Measurements from ENCODE around the gene SPNS1. TPM values are rescaled to one million over a fixed set of nuclear protein-coding genes. Genes with fewer than 3 reads are reported as not detected.

SPNS1 gene
- total and polyA plus RNA-seq, 4 experiments from 2014 or later, result 28.2 to 34.4 (median 30.7) TPM

DNA sequence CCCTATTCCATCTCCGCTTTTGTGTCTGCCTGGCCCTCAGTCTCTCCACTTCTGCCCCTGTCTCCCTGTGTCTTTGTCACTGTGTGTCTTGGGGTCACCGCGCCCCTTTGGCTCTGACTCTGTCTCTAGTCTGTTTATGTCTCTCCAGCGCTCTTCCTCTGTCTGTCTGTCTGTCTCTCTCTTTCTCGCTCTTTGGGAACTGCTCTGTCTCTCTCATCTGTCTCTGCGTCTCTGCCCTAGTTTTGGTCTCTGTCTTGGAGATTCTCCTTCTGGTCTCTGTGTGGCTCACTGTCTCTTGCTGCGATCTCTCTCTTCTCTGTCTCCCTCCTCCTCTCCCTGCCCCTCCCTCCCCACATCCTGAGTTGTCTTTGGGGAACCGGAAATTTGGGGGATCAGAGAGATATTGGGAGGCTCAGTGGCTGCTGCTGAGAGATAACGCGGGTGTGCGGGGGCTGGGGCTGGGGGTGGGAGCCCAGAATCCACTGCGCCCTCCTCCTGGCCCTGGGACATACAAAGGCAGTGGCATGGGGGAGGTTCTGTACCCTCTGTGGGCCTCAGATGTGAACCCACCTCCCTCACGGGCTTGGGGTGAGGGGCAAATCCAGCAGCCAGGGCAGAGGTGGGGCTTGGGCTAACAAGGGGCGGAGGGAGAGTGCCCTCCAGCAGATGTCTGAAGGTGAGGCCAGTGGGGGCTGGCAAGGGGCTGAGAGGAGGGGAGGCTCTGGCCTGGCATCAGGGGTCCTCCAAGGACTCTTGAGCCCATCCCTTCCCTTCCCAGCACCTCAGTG is 34.7 kb downstream of the SPNS1 start:
- ChIA-PET POLR2A (ENCODE audit: partially characterized antibody) (interaction anchor here (0.8 to 2.7 kb wide), 11 partner anchors 12 to 35 kb away, joined by 3 to 92 read pairs (median 11); partner anchors contain the start of genes LAT and SPNS1), CTCF (ENCODE audit: partially characterized antibody) (interaction anchor here (0.6 to 4.1 kb wide), 6 partner anchors 10 to 35 kb away, joined by 3 to 18 read pairs (median 6); partner anchors contain the start of genes LAT and SPNS1)
- Mint-ChIP-seq H3K9me3 (peaks cover 0 to 4% (median 0%) of the 10 kb centered on the region in 8 donors), H3K4me1 (peaks cover 36 to 75% (median 56%) of the 10 kb centered on the region in 4 donors), H3K36me3 (no peaks in the 10 kb centered on the region), H3K27ac (peak overlapping the region; percentile 83 to 99 (median 93)), H3K4me3 (peak overlapping the region; percentile 68 to 93 (median 78)), H3K27me3 (no peaks in the 10 kb centered on the region)
- Histone ChIP-seq H3K4me3 (ENCODE audit: low read length in 2 of 2) (peak overlapping the region; percentile 29 to 44), H3K36me3 (ENCODE audit: insufficient read depth, low read length) (no peaks in the 10 kb centered on the region), H3K27me3 (ENCODE audit: insufficient read depth, low read length) (no peaks in the 10 kb centered on the region), H3K27ac (ENCODE audit: low read depth, low read length) (peak overlapping the region; percentile 40), H3K9me3 (ENCODE audit: control insufficient read depth in 1 of 2, low read length in 2 of 2) (no peaks in the 10 kb centered on the region), H3K4me1 (ENCODE audit: insufficient read depth, low read length) (peaks cover 70% of the 10 kb centered on the region)
- no peak for DNase-seq
- intact Hi-C loops (cut with micrococcal nuclease), result no loop called here

- Mint-ChIP-seq H3K9me3 (peaks cover 0 to 4% (median 0%) of the 10 kb centered on the region in 8 donors), H3K27me3 (no peaks in the 10 kb centered on the region), H3K27ac (peak overlapping the region; percentile 83 to 99 (median 93)), H3K4me1 (peaks cover 38 to 79% (median 59%) of the 10 kb centered on the region in 4 donors), H3K36me3 (no peaks in the 10 kb centered on the region), H3K4me3 (peak overlapping the region in 4 of 8 donors; percentile 68 to 93 (median 77))
- peak overlapping the region; percentile 40 for H3K27ac ChIP-seq (ENCODE audit: low read depth, low read length)
- H3K36me3 ChIP-seq (ENCODE audit: insufficient read depth, low read length), result no peaks in the 10 kb centered on the region
- intact Hi-C loops (cut with micrococcal nuclease), result no loop called here
- no peak overlapping the region for H3K4me3 ChIP-seq (ENCODE audit: low read length in 2 of 2)
- POLR2A ChIA-PET (ENCODE audit: partially characterized antibody), result interaction anchor here (0.8 to 2.6 kb wide), 6 partner anchors 11 to 36 kb away, joined by 3 to 23 read pairs (median 6); partner anchors contain the start of gene LAT
- no peak for DNase-seq
- CTCF ChIA-PET (ENCODE audit: partially characterized antibody), result interaction anchor here (1.9 to 2.5 kb wide), 2 partner anchors 32 to 36 kb away, joined by 8 to 13 read pairs; partner anchors contain the start of gene SPNS1
- peaks cover 76% of the 10 kb centered on the region for H3K4me1 ChIP-seq (ENCODE audit: insufficient read depth, low read length)
- H3K9me3 ChIP-seq (ENCODE audit: control insufficient read depth in 1 of 2, low read length in 2 of 2), result no peaks in the 10 kb centered on the region
- no peaks in the 10 kb centered on the region for H3K27me3 ChIP-seq (ENCODE audit: insufficient read depth, low read length)
These were observed 35.2 kb downstream of the SPNS1 start for GRCh38 chr16:29009838-29010166.

DNA sequence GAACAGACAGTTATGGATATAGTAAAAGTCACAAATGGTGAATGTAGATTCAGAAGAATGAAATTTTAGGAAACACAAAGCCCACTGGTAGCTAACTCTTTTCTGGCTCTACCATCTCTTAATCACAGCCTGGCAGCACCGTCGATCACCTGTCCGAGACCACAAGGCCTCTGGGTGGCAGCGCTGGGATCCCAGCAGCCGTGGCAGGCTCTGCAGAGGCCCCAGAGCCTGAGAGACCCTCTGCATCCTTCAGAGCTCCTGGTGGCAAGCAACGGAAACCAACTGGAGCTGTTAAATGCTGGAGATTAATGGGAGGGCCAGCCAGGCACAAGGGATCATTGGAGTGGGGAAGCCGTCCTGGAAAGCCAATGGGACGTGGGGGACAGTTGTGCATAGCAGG is 36.5 kb downstream of the SPNS1 start:
- H3K27me3 Mint-ChIP-seq, result no peaks in the 10 kb centered on the region
- Histone ChIP-seq H3K4me1 (ENCODE audit: insufficient read depth, low read length) (peaks cover 76% of the 10 kb centered on the region), H3K9me3 (ENCODE audit: control insufficient read depth in 1 of 2, low read length in 2 of 2) (no peaks in the 10 kb centered on the region), H3K27me3 (ENCODE audit: insufficient read depth, low read length) (no peaks in the 10 kb centered on the region), H3K36me3 (ENCODE audit: insufficient read depth, low read length) (no peaks in the 10 kb centered on the region), H3K4me3 (ENCODE audit: low read length in 2 of 2) (no peak overlapping the region), H3K27ac (ENCODE audit: low read depth, low read length) (no peak overlapping the region)
- peak overlapping the region in 4 of 7 donors; percentile 29 to 65 (median 44) for H3K27ac Mint-ChIP-seq
- CTCF ChIA-PET (ENCODE audit: partially characterized antibody), result interaction anchor here (1.1 to 2.5 kb wide), 4 partner anchors 10 to 37 kb away, joined by 4 to 13 read pairs (median 8); partner anchors contain the start of gene SPNS1
- intact Hi-C loops (cut with micrococcal nuclease), result no loop called here
- POLR2A ChIA-PET (ENCODE audit: partially characterized antibody), result interaction anchor here (0.6 to 2.6 kb wide), 7 partner anchors 10 to 188 kb away, joined by 3 to 23 read pairs (median 8); partner anchors contain the start of genes ATXN2L and LAT
- H3K4me1 Mint-ChIP-seq, result peaks cover 37 to 75% (median 54%) of the 10 kb centered on the region in 4 donors
- H3K9me3 Mint-ChIP-seq, result peaks cover 0 to 4% (median 0%) of the 10 kb centered on the region in 8 donors
- H3K4me3 Mint-ChIP-seq, result no peak overlapping the region
- no peak for DNase-seq
- H3K36me3 Mint-ChIP-seq, result no peaks in the 10 kb centered on the region

DNA sequence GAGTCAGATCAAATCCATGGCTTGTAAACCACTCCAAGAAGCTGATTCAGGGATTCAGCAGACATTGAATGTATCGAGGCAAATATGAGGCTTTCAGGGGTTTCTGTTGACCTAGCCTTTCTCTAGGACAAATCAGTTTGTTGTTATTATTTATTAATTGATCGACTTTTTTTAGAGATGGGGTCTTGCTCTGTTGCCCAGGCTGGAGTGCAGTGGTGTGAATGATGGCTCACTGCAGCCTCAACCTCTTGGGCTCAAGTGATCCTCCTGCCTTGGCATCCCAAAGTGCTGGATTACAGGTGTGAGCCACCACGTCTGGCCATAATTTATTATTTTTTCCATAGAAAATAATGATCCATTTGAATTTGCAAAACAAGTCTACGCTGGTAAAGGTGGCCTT is 37.3 kb downstream of the SPNS1 start:
- Histone ChIP-seq H3K4me3 (ENCODE audit: low read length in 2 of 2) (no peak overlapping the region), H3K27me3 (ENCODE audit: insufficient read depth, low read length) (no peaks in the 10 kb centered on the region), H3K36me3 (ENCODE audit: insufficient read depth, low read length) (no peaks in the 10 kb centered on the region), H3K27ac (ENCODE audit: low read depth, low read length) (no peak overlapping the region), H3K9me3 (ENCODE audit: control insufficient read depth in 1 of 2, low read length in 2 of 2) (no peaks in the 10 kb centered on the region), H3K4me1 (ENCODE audit: insufficient read depth, low read length) (peaks cover 74% of the 10 kb centered on the region)
- intact Hi-C loops (cut with micrococcal nuclease), result loop anchor here (2.0 kb wide), 1 partner anchor 21 kb away; no protein-coding TSS in a partner anchor
- DNase-seq, result no peak
- Mint-ChIP-seq H3K27me3 (no peaks in the 10 kb centered on the region), H3K36me3 (no peaks in the 10 kb centered on the region), H3K9me3 (peaks cover 0 to 4% (median 0%) of the 10 kb centered on the region in 8 donors), H3K4me3 (peak overlapping the region in 2 of 8 donors; percentile 50 to 52), H3K27ac (peak overlapping the region; percentile 80 to 98 (median 95)), H3K4me1 (peaks cover 37 to 69% (median 53%) of the 10 kb centered on the region in 4 donors)
- ChIA-PET CTCF (ENCODE audit: partially characterized antibody) (interaction anchor here (1.1 to 2.5 kb wide), 3 partner anchors 9 to 34 kb away, joined by 4 to 13 read pairs (median 9); no protein-coding TSS in a partner anchor), POLR2A (ENCODE audit: partially characterized antibody) (interaction anchor here (0.6 to 2.6 kb wide), 6 partner anchors 17 to 189 kb away, joined by 3 to 23 read pairs (median 6); partner anchors contain the start of genes ATXN2L and LAT)

DNA sequence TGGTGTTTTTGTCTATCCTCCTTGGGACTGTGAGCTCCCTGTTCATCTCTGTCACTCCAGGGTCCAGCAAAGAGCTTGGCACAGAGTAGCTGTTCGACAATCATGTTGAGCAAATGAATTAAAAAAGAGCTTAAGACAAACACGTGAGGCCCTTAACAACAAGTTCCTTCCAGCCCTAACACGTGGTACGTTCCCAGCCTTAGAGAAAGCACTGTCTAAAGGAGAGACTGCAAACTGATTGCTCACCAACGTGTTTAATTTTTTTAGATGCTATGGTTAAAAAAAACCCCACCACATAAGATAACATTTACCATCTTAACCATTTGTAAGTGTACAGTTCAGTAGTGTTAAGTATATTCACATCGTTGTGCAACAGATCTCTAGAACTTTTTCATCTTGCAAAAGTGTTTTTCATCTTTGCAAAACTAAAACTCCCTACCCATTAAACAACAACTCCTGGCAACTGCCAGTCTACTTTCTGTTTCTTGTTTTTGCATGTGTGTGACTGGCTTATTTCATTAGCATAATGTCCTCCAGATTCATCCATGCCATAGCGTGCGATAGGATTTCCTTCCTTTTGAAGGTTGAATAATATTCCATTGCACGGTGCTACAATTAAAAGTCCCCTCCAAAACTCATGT is 38.5 kb downstream of the SPNS1 start:
- Mint-ChIP-seq H3K27me3 (no peaks in the 10 kb centered on the region), H3K9me3 (peaks cover 0 to 2% (median 0%) of the 10 kb centered on the region in 8 donors), H3K27ac (peak overlapping the region; percentile 85 to 98 (median 95)), H3K36me3 (no peaks in the 10 kb centered on the region), H3K4me1 (peaks cover 31 to 59% (median 45%) of the 10 kb centered on the region in 4 donors), H3K4me3 (peak overlapping the region; percentile 13 to 77 (median 52))
- ChIA-PET CTCF (ENCODE audit: partially characterized antibody) (interaction anchor here (0.6 to 2.4 kb wide), 5 partner anchors 8 to 1053 kb away, joined by 3 to 7 read pairs (median 4); no protein-coding TSS in a partner anchor), POLR2A (ENCODE audit: partially characterized antibody) (interaction anchor here (0.7 to 2.7 kb wide), 10 partner anchors 8 to 39 kb away, joined by 3 to 38 read pairs (median 4); partner anchors contain the start of genes LAT and SPNS1)
- Histone ChIP-seq H3K4me1 (ENCODE audit: insufficient read depth, low read length) (peaks cover 62% of the 10 kb centered on the region), H3K27ac (ENCODE audit: low read depth, low read length) (no peak overlapping the region), H3K27me3 (ENCODE audit: insufficient read depth, low read length) (no peaks in the 10 kb centered on the region), H3K36me3 (ENCODE audit: insufficient read depth, low read length) (no peaks in the 10 kb centered on the region), H3K9me3 (ENCODE audit: control insufficient read depth in 1 of 2, low read length in 2 of 2) (no peaks in the 10 kb centered on the region), H3K4me3 (ENCODE audit: low read length in 2 of 2) (no peak overlapping the region)
- intact Hi-C loops (cut with micrococcal nuclease), result loop anchor here (1.0 to 2.0 kb wide), 3 partner anchors 16 to 39 kb away; partner anchors contain the start of gene SPNS1
- peak; percentile 53 to 69 (median 62) for DNase-seq

DNA sequence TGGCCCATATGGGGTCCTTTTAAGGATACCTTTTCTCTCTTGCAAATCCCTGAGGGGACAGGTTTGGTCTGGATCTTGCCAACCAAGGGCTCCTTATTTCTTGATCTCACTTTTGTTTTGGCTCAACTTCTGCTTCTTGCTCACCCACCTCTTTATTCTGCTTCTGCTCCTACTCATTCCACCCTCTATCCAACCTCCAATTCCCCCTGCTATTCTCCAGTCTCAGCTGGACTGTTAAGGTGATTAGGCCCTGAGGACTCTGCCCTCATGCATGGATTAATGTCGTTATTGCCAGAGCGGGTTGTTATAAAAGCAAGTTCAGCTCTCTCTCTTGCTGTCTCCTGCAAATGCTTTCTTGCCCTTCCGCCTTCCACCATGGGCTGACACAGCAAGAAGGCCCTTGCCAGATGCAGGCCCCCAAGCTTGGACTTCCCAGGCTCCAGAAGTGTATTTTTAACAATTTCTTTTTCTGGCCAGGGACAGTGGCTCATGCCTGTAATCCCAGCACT is 40.0 kb downstream of the SPNS1 start:
- H3K4me1 Mint-ChIP-seq, result peaks cover 20 to 43% (median 31%) of the 10 kb centered on the region in 4 donors
- Histone ChIP-seq H3K4me3 (ENCODE audit: low read length in 2 of 2) (no peak overlapping the region), H3K27me3 (ENCODE audit: insufficient read depth, low read length) (no peaks in the 10 kb centered on the region), H3K4me1 (ENCODE audit: insufficient read depth, low read length) (peaks cover 46% of the 10 kb centered on the region), H3K9me3 (ENCODE audit: control insufficient read depth in 1 of 2, low read length in 2 of 2) (no peaks in the 10 kb centered on the region), H3K36me3 (ENCODE audit: insufficient read depth, low read length) (no peaks in the 10 kb centered on the region), H3K27ac (ENCODE audit: low read depth, low read length) (no peak overlapping the region)
- intact Hi-C loops (cut with micrococcal nuclease), result no loop called here
- no peaks in the 10 kb centered on the region for H3K9me3 Mint-ChIP-seq
- H3K4me3 Mint-ChIP-seq, result peak overlapping the region in 2 of 8 donors; percentile 2 to 61
- no peaks in the 10 kb centered on the region for H3K36me3 Mint-ChIP-seq
- peak overlapping the region in 6 of 7 donors; percentile 1 to 90 (median 47) for H3K27ac Mint-ChIP-seq
- ChIA-PET POLR2A (ENCODE audit: partially characterized antibody) (interaction anchor here (1.9 to 2.7 kb wide), 3 partner anchors 9 to 28 kb away, joined by 6 to 38 read pairs (median 13); partner anchors contain the start of gene LAT), CTCF (ENCODE audit: partially characterized antibody) (interaction anchor here (1.1 to 2.4 kb wide), 2 partner anchors 37 to 38 kb away, joined by 3 to 7 read pairs; no protein-coding TSS in a partner anchor)
- no peaks in the 10 kb centered on the region for H3K27me3 Mint-ChIP-seq
- no peak for DNase-seq

Measured in CD4-positive, alpha-beta memory T cell (primary cell).